Activated CD4-positive, alpha-beta T cell treated with anti-CD3 and anti-CD28 coated beads, Interleukin-2, amount 50 U/mL, for 48 hours (primary cell): Measurements from ENCODE around the gene IRX6.

Experiments used
- DNase-seq, 2 experiments: peaks; one replicate each; pipeline ENCODE4 v3.0.0-alpha.2; 2020

IRX6 gene

DNA sequence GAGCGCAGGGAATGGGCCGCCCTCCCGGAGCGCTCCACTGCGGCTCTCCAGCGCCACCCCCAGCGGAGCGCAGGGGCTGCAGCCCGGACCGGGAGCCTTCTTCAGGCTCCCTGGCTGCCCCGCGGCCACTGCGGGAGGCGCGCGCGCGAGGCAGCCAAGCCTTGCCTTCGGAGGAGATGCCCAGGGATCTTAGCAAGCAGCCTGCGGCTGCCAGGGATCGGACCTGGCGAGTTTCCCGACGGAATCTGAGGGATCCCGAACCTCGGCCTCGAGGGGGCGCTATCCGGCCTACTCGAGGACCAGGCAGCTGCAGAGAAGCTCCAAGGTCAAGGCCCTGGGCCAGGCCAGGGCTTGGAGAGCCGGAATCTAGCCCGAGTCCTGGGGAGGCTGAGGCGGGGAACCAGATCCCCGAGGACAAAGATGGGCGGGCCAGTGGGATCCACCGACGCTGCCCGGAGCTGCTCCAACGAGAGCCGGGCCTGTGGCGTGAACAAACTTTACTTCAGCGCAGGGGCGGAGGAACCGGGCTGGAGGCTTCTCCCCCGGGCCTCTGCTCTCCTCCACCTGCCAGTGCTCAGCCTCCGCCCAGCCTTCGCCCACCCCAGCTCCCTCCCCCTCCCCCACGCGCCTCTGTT, at the start of gene IRX6:
Gene IRX6, plus strand, starts transcription at position 567 of the 635 bp plus-strand sequence. CDS start 889 bp downstream, outside the sequence.
- DNase-seq = no peak

DNA sequence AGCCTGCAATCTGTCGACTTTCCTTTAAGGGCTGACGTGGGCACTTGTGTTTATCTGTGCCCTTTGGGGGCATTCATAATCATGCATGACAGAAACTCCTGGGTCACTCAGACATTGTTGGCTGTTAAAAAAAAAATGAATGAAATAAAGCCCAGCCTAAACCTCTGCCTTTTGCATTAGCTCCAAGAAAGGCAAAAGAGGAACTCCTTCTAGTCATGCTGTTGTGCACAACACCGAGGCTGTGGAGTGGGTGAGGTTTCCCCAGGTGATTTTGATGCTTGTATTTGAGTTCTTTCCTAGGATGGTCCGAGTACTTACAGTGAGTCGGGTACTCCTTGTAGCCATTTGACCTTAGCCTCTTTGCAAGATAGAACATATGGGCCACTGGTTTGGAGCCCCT, 49.6 kb upstream of the IRX6 start:
- no peak for DNase-seq

DNA sequence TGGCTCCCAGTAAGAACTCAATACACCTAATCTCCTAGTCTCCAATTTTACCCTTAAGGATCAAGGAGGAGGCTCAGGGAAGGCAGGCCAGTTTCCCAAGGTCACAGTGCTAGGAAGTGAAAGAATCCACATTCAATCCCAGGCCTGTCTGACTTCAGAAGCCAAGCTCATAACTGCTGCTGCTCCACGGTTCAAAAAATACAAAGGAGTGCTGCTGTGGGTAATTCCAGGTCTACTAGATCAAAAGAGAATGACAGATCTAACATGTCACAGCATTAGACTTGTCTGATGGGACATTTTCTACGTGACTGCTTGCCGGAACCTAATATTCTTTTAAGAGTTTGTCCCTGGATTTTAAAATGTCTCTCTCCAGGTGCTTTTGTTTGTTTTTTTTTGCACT, 48.8 kb upstream of the IRX6 start:
- DNase-seq = no peak

DNA sequence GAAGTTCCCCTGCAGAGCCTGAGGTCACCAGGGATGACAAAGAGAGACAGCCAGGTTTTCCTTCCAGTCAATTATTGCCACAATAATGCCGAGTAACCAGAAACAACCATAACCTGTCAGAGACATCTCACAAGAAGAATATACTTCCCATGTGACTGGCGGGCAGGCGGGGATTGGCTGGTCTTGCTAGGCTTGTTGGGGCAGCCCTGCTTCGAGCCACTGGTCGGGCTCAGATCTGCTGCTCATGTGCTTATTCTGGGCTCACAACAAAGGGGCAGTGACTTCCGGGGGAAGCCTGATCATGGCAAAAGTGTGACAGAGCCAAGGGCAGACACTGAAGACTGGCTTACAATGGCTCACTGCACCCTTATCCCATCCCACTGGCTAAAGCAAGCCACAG, 48.1 kb upstream of the IRX6 start:
- DNase-seq = no peak

DNA sequence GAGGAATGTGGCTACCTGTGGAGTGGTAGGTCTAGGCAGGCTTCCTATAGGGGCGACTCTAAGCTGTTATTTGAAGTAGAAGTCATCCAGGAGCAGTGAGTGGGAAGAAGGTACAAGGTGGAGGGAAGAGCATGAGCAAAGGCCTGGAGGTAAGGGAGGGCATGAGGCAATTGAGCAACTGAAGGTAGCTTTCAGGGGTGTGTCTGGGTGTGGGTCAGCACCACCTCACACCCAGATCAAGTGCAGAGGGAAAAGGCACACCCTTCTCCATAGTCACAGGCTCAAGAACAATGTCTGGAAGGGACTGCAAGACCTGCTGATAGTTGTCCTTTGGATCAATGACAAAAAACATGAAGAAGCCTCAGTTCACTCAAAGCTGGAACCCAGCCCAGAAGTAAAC, 46.5 kb upstream of the IRX6 start:
- no peak for DNase-seq

DNA sequence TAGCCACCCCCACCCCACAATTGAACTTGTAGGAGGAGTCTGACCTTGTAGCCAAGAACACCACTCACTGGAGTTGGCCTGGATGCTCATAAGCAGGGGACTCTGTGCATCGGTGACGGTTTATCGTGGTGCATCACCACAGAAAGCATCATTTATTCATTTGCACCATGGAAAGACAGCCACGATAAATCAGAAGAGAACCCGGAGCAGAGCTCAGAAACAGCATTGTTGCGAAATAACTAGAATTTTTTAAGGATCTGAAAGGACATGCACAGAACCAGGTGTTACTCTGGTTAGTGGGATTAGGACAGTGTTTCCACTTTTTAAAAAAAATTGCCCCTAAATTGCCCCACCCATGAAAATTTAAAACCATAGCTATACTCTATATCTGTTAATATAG, 44.4 kb upstream of the IRX6 start:
- no peak for DNase-seq

DNA sequence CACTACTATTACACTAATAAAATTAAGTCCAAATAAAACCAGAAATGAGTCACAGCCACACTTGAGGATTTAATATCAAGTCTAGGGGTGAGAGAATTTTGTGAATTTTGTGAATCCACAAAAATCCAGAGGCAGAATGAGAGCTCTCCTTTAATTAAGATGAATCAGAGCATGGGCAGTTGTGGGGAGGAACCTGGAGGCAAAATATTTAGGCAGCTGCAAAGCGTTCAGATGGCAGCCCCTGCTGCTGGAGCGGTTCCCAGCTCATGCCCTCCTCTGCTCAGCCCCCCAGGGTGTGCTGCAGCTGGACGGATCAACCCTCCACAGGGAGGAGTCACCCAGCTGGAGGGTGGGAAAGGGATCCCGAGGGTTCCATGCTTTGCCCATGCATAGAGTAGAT, 43.4 kb upstream of the IRX6 start:
- no peak for DNase-seq

DNA sequence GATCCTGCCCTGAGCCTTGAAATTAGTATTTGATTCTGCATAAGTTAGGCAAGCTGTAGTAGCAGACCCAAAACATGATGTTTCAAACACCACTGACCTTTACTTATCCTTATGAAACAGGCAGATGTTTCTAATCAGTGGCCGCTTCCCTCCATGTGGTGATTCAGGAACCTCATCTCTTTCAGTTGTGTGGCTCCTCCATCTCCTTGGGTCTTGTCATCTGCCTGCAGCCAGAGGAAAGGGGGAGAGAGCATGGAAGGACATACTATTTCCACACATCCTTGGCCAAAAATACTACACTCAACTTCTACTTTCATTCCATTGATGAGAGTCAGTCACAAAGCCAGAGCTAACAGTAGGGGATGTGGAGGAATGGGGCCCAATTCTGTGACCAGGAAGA, 41.6 kb upstream of the IRX6 start:
- DNase-seq = no peak

DNA sequence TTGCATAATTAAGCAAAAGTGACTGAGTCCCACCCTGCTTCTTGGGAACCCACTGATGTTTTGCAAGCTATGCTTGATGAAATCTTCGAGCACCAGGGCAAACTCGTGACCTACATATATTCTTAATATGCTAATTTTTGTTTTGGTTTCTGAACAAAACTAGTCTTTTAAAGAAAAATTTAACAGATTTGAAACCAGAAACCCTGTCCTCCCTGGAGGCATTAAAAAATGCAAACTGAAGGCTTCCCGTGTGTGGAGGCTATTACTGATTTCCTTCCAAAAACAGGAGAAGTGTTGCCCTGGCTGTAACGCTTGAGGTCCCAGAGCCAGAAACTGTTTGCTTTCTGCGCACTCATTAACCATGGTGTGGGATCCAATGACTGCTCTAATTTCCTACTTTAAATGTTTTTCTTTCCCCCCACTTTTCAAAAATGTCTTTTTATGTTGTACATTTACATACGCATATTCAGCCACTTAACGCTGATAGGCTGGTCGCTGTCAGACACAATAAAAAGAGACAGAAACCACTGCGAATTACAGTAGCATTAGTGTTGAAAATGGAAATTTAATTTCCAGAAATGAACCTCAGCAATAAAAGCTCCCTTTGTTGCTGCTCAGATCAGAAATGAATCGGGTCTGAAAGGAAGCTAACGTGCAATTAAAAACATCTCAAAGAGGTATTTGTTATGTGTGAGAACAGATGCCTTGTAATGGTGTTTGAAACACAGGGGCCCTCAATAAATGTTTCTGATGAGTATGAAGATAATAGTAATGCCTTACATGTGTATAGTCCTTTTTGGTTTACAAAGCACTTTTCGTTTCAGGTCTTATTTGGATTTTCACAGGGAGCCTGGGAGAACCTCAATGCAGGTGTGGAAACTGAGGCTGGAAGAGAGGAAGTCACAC, 39.9 kb upstream of the IRX6 start:
- no peak for DNase-seq

DNA sequence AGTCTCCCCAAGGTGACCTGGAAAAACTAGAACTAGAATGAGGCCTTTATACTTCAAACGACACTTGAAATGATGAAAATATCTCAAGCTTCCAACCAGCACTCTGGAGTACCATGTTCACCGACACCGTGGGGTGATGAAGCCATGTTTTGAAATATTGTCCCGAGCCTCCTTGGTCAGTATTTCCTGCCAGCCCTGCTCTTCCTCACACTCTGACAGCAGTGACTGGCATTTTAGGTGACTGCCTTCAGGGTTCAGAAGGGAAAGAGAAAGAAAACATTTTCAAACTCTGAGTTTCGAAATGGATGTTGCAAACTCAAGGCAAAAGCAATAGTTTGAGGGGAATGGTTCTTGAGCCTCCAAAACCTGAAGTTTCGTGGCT, 39.3 kb upstream of the IRX6 start:
- DNase-seq = no peak

DNA sequence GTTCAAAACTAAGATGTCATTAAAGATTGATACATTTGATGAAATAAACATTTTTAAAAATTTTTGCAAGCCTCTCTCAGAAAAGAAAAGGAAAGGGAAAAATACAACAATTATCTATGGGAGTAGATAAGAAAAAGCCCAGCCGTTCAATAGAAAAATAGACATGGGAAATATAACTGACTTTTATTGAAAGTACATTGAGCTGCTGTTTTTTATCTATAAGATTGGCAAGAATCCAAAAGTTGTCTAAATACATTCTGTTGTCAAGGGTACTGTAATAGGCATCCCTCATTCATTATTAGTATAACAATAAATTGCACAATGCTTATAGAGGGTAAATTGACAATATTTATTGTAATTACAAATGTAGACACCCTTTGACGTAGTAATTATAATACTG, 38.4 kb upstream of the IRX6 start:
- DNase-seq = no peak

DNA sequence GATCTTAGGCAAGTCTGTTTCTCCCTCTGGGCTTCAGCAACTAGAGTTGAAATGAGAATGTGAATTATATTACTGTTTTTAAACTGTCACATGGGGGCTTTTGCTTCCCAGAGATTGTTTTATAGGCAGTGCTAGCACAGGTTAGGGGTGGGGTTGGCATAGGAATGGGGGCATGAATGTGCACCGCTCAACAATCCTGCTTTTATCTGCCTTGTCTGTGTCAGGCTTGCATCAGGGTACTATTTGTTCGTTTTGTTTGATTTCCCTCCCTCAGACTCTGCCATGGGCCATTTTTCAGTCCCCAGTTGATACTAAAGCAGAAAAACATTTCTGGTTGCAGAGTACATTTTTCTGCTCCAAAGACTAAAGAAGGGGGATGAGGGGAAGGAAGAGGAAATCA, 34.6 kb upstream of the IRX6 start:
- no peak for DNase-seq

DNA sequence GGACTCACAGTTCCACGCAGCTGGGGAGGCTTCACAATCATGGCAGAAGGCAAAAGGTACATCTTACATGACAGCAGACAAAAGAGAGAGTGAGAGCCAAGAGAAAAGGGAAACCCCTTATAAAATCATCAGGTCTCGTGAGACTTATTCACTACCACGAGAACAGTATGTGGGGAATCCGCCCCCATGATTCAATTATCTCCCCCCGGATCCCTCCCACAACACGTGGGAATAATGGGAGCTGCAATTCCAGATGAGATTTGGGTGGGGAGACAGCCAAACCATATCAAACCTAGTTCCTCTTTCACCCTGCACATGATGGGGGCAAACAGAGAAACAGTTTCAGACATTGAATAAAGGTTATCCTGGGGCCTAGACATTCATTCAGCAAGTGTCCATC, 32.2 kb upstream of the IRX6 start:
- no peak for DNase-seq

DNA sequence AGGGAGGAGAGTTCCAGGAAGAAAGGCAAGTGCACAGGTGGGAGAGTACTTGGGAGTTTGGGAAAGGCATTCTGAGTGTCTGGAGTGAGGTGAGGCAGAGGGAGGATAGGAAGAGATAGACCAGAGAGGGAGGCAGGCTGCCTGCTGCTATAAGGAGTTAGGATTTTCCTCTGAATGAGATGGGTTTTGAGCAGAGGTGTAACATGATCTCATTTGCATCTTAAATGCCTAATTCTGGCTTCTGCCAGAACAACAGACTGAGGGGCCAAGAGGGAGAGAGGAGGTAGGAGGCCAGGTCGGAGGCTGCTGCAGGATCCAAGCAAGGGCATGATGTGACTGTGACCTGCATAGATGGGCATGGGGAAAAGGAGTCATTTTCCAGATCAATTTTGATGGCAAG, 31.5 kb upstream of the IRX6 start:
- DNase-seq = no peak

DNA sequence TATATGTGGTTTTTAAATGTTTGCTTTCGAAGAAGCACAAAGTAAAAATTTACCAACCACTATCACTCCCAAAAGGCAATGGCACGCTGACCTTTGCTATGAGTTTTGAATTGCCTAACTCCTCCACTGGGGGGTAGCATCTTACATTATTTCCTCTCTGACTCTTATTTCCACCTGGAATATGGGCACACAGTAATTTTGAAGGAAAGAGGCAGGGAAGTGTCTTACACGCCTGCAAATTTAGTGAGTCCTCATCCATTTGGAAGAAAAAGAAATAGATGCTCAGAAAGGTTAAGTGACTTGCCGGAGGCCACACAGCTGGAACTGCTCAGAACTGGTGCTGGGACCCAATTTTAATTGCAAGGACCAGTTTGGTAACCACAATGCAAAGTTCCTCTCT, 29.9 kb upstream of the IRX6 start:
- DNase-seq = no peak

DNA sequence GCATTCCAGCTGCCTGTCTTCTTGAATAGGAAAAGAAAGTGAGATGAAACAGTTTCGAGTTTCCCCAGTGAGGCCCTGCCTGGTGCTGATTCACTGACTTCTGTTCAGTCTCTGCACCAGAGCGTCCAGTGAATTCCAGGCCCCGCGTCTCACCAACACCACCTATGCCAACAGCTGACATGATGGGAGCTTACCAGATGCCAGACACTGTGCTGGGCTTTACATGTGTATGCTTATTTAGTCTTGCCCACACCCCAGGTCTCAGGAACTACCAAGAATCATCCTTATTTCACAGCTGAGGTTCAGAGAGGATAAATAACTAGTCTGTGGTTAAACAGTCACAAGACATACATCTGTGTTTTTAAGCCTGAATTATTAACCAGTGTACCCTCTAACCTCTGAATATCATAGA, 29.1 kb upstream of the IRX6 start:
- no peak for DNase-seq

DNA sequence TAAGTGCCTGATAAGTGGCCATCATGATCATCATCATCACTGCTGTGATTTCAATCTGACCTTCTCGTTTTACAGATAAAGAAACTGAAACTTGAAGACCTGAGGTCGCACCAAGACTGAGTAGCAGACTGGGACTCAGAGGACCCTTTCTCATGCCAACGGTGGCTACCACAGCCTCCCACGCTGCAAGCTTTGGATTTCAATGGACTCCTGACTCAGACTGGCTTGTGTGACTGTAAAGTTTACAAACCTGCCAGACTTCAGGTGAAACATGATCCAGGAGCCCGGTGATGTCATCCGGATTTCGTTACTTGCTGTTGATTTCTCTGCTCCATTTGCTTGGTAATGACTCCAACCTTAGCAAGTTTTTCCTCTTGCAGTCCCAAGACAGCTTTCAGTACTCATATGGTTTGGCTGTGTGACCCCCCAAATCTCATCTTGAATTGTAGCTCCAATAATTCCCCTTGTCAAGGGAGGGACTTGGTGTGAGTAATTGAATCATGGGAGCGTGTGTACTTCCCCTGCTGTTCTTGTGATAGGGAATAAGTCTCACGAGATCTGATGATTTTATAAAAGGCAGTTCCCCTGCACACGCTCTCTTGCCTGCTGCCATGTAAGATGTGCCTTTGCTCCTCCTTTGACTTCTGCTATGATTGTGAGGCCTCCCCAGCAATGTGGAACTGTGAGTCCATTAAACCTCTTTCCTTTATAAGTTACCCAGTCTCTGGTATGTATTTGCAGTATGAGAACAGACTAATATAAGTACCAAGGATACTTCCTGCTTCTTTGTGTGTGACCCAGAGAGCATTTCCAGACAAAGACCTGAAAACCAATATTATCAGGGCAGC, 26.7 kb upstream of the IRX6 start:
- no peak for DNase-seq

DNA sequence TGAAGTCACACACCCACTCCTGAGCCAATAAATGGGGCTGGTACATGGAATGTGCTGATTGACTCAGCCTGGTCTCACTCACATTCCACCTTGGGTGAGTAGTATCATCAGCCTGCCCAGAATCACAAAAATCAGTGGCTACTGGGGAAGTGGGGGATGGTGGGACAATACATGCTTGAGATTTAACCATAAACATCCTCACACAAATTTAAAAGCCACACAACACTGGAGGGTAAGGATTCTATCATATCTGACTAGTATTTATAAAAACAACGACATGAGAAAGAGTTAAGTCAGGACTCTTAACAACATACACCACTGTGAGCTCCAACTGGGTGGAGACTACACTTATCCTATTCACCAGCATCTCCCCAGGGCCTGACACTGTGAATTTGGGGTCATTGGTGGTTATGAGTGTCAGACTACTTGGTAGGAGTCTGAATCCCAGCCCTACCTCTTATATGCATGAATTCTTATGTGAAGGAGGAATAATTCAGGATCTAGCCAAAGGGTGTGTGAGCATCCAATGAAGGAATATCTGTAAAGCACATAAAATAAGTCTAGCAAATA, 26.0 kb upstream of the IRX6 start:
- DNase-seq = no peak

DNA sequence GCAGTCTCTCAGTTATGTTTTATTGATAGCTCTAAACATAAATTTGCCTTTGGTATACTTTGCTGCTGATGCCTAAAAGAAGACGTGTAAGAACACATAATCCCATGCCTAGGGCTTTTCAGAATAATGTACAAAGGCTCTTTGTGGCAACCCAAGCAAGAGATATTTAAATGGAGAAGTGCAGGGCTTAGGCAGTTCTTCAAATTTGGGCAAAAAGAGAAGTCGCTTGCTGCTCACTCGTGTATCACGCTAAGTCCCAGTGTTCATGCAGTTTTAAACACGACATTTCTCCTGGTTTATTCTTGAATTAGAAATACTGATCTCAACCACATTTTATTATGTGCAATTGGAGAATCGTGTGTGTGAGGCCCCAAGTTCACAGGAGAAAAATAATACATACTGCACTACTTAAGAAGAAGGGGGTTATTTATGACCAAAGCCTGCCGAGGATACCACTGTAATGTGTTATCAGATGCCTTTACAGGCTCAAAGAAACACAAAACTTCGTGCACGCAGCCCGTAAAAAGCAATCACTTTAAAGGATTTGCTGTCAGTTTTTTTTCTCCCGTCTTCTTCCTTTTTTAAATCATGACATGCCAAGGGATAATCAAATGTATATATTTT, 22.5 kb upstream of the IRX6 start:
- no peak for DNase-seq

DNA sequence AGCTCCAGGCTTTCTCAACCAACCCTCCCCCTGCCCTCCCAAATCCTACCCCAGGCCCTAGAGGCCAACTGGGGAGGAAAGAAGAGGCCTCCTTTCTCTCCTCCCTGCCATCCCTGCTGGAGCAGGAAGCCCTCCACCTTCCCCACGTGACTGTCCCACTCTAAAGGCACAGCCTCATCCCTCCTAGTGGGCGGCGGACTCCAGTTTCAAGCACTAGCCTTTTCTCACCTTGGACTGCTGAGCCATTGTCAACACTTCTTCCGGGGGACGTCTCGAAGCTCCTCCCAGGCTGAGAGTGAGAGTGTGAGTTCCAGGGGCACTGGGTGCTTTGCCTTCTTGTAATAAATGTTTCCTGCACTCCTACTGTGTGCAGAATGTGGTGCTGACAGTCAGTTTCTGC, 21.4 kb upstream of the IRX6 start:
- no peak for DNase-seq

DNA sequence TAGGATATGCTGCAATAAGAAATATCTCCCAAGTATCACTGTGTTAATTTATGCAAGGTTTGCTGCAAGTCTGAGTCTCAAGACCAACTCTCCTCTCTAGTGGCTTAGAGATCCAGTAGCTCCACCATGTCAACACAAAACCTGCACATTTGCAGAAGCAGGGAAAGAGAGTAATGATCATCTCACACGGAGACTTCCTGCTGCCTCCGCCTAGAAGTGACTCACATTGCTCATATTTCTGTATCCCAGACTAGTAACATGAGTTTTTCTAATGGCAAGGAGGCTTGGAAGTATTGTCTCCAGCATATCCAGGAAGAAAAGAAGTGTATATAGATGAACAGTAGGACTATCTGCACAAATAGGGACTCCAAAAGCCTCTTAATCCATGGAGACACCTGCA, 15.0 kb upstream of the IRX6 start:
- no peak for DNase-seq

DNA sequence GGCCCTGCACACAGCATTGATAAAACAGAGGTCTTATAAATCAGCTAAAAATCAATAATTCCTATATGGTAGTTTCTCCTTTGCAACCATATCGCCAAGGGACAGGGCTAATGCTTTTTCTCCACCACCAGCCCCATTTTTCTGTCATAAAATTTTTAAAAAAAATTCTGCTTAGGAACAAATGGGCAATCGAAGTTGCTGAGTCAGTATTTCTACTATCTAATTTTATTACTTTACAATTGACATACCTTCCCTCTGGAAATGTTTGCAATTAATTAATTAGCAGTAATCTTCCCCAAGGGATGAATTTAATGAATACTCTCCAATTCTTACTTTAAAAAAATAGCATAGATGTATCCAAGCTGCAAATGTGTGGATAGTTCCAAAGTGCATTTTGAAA, 1.7 kb upstream of the IRX6 start:
- DNase-seq = no peak
